UCSD-AML1 (cell line): ENCODE results near the gene TRAPPC3.

Experiments
- DNase-seq: peaks from one replicate; lab custom pipeline; 2025; ENCODE audit not compliant: unreplicated experiment; lab: John Stamatoyannopoulos, UW

The TRAPPC3 gene

GRCh38 chr1:36087233-36088123 lies 61.8 kb downstream of the TRAPPC3 start:
- DNase-seq = no peak
